BE2C (cell line): ENCODE measurements around the gene LDLR.
"Not testable (repeated sequence)": the region's sequence is repeated elsewhere in the genome, so short reads cannot be mapped to it uniquely, and the experiment has no call there.

Experiments
- DNase-seq: peaks from one replicate; pipeline ENCODE4 v3.0.0-alpha.2; 2020
- H3K27me3 ChIP-seq: fragments of 250-450 bp; sonication (Bioruptor Pico); 2 replicates; pipeline ENCODE4 v1.5.1; 2020; ENCODE audit warnings: mild to moderate bottlenecking
- H3K36me3 ChIP-seq: fragments of 250-450 bp; sonication (Bioruptor Pico); 2 replicates; pipeline ENCODE4 v1.5.1; 2020; ENCODE audit warnings: mild to moderate bottlenecking
- H3K4me1 ChIP-seq: fragments of 250-450 bp; sonication (Bioruptor Pico); 2 replicates; pipeline ENCODE4 v1.5.1; 2020
- H3K4me3 ChIP-seq: 2 replicates; pipeline ENCODE4 v1.5.1; 2011; ENCODE audit warnings: low read depth, low read length
- H3K9me3 ChIP-seq: fragments of 250-450 bp; sonication (Bioruptor Pico); 2 replicates; pipeline ENCODE4 v1.5.1; 2020
- CTCF ChIP-seq: IDR thresholded peaks from 2 replicates; pipeline ENCODE4 v1.5.1; 2012; ENCODE audit warnings: mild to moderate bottlenecking, low read depth, low read length

Gene LDLR

GRCh38 chr19:11066326-11066725, 22.9 kb upstream of the LDLR start:
- DNase-seq = no peak
- H3K36me3 ChIP-seq = peaks cover 53% of the 10 kb centered on the region
- H3K4me3 ChIP-seq = no peak overlapping the region
- TF ChIP-seq CTCF = no peak
- H3K27me3 ChIP-seq = no peaks in the 10 kb centered on the region
- no peaks in the 10 kb centered on the region for H3K9me3 ChIP-seq
- H3K4me1 ChIP-seq = no peaks in the 10 kb centered on the region

- Histone ChIP-seq H3K4me1 (no peaks in the 10 kb centered on the region), H3K27me3 (no peaks in the 10 kb centered on the region), H3K9me3 (no peaks in the 10 kb centered on the region), H3K4me3 (no peak overlapping the region), H3K36me3 (peaks cover 41% of the 10 kb centered on the region)
- no peak for TF ChIP-seq CTCF
- DNase-seq = no peak
Measured at GRCh38 chr19:11067356-11068113, 21.7 kb upstream of the LDLR start.

GRCh38 chr19:11069561-11069960, 19.7 kb upstream of the LDLR start:
- Histone ChIP-seq H3K9me3 (no peaks in the 10 kb centered on the region), H3K4me1 (no peaks in the 10 kb centered on the region), H3K27me3 (no peaks in the 10 kb centered on the region), H3K4me3 (no peak overlapping the region), H3K36me3 (peaks cover 25% of the 10 kb centered on the region)
- no peak for TF ChIP-seq CTCF
- no peak for DNase-seq

GRCh38 chr19:11070123-11070522, 19.1 kb upstream of the LDLR start:
- no peaks in the 10 kb centered on the region for H3K9me3 ChIP-seq
- H3K27me3 ChIP-seq = no peaks in the 10 kb centered on the region
- no peak for TF ChIP-seq CTCF
- peaks cover 22% of the 10 kb centered on the region for H3K36me3 ChIP-seq
- no peak overlapping the region for H3K4me3 ChIP-seq
- no peaks in the 10 kb centered on the region for H3K4me1 ChIP-seq
- DNase-seq = no peak

- no peak overlapping the region for H3K4me3 ChIP-seq
- no peaks in the 10 kb centered on the region for H3K9me3 ChIP-seq
- no peaks in the 10 kb centered on the region for H3K4me1 ChIP-seq
- no peak for TF ChIP-seq CTCF
- no peaks in the 10 kb centered on the region for H3K27me3 ChIP-seq
- no peak for DNase-seq
- H3K36me3 ChIP-seq = no peaks in the 10 kb centered on the region
Measured at GRCh38 chr19:11073568-11073967, 15.7 kb upstream of the LDLR start.

GRCh38 chr19:11076792-11077191, 12.5 kb upstream of the LDLR start:
- DNase-seq, H3K27me3 ChIP-seq, H3K4me1 ChIP-seq, H3K36me3 ChIP-seq, H3K4me3 ChIP-seq, H3K9me3 ChIP-seq: not testable (repeated sequence)
